Endometrium (tissue), 2 donors: ENCODE results near the gene ELP4.

ENCODE experiments used
- FAIRE-seq: peaks from 2 replicates; lab custom pipeline; 2012; peaks lifted over from hg19 to GRCh38; lab: Jason Lieb, UNC
- donor health status: control.
- donor health status: control.

The ELP4 gene

DNA sequence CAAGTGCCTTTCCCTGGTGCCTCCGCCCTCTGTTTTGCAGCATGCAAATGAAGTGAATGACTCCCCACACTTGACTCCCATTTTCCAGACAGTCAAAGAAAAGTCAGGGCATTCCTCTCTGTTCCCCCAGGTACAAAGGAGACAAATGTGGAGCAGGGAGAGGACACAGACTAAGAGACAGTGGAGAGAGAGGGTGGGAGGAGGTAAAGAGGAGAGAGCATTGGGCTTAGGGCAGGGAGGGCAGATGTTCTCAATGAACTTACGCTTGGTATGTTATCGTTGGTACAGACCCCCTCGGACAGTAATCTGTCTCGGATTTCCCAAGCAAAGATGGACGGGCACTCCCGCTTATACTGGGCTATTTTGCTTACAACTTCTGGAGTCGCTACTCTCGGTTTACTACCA lies 291.7 kb downstream of the ELP4 start:
- no peak for FAIRE-seq

DNA sequence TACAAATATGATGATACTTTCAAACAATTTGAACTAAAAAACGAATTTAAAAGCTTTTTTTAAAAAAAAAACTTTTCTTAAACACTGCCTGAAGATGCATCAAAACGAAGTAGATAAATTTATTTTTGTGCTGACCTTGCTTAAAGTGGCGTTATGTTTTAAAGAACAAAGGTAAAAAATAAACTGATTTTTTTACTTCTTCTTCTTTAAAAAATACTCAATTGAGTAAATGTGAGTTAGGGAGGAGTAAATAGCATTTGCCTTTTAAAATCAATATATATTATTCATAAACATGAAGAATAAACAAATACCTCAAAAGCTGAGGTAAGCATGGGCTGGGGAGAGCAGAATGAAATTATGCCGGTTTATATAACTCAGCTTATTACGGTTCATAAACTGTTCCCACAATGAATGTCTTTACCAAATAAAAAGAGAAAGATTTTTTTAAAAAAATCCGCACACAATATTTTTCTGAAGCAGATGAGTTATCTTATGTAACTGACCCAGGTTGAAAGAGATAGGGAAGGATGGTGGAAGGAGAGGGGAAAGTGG lies 292.5 kb downstream of the ELP4 start:
- FAIRE-seq: peak; percentile 4

GRCh38 chr11:31802609-31802989 lies 293.0 kb downstream of the ELP4 start:
- FAIRE-seq: no peak

- no peak for FAIRE-seq
Measured at GRCh38 chr11:31802990-31803812, 293.6 kb downstream of the ELP4 start.

- FAIRE-seq: no peak
Measured at GRCh38 chr11:31803813-31804311, 294.3 kb downstream of the ELP4 start.

GRCh38 chr11:31804312-31805036 lies 294.9 kb downstream of the ELP4 start:
- FAIRE-seq: no peak

DNA sequence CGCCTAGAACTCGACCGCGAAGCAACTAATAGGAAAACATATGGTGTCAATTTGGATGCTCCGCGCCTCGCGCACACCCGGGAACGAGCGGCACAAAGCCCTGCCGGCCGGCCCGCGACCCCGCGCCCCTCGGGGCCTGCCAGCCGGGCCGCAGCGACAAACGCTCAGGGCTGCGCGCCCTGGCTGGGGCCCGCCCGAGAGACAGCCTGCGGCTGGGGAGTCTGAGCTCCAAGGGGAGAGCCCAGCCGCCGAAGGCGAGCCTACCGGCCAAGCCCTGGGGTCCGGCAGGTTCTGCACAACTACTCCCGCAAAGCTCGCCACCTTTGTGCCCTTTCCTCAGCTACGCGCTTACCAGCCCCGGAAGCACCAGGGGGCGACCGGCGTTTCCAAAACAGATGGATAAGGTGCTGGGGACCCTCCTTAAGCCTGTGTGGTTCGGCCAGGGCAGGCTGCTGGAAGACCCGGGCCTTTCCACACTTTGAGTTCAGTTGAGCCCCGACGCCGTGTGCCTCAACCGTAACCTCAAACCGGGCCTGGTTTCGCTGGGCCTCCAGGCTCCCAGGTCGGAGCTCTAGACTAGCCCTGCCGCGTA lies 295.6 kb downstream of the ELP4 start:
- no peak for FAIRE-seq

DNA sequence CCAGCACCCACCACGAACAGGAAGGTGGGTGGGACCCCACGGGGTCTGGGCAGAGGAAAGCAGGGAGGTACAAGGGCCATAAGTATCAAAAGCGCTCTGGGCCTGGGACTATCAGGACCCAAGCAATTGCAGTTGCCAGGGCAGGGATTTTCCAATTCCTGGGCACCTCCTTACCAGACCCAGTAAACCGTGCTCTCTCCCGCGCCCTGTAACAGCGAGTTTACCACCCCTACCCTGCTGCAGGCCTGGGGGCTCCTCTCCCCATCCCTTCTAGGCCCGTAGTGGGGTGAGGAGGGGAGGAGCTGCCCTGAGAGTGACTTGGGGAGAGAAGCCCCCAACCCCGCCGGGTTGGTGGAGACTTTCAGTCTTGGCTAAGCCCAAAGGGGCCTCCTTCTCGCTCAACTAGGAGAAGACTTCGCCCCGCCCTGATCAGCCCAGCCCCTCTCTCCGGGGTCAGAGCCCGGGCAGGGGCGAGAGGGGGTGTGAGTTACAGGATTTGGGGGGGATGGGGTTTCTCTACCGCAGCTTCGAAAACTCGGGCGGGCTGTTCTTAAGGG lies 296.1 kb downstream of the ELP4 start:
- FAIRE-seq: no peak

DNA sequence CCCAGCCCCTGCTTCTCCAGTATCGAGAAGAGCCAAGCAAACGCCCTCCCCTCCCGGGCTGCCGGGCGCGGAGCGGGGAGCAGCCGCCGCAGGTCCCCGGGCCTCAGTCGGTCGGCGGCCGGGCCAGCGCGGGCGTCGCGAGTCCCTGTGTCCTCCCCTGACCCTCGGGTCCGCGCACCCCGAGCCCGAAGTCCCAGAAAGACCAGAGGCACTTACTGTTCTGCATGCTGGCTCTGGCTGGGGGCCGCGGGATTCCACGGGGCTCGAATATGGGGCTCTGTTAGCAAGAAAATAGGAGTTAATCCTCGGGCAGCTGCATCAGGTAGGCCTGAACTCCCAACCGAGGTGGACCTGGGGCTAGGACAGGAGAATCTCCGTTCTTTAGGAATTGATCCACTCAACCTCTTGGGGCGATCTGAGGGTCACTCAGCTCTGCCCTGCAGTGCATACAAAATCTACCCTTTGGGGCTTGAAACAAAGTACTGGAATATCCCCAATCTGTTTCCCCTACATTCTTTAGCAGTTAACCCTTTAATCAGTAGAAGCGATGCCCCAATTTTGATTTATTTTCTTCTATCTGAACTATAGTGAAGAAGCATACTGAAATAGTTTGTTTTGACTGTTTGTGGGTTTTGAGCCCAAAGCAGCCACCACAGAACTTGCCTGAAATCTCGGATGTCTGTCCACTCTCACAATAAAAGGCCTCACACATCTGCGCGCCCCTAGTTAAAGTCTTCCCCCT lies 296.8 kb downstream of the ELP4 start:
- FAIRE-seq: no peak

GRCh38 chr11:31806928-31807798 lies 297.6 kb downstream of the ELP4 start:
- no peak for FAIRE-seq

DNA sequence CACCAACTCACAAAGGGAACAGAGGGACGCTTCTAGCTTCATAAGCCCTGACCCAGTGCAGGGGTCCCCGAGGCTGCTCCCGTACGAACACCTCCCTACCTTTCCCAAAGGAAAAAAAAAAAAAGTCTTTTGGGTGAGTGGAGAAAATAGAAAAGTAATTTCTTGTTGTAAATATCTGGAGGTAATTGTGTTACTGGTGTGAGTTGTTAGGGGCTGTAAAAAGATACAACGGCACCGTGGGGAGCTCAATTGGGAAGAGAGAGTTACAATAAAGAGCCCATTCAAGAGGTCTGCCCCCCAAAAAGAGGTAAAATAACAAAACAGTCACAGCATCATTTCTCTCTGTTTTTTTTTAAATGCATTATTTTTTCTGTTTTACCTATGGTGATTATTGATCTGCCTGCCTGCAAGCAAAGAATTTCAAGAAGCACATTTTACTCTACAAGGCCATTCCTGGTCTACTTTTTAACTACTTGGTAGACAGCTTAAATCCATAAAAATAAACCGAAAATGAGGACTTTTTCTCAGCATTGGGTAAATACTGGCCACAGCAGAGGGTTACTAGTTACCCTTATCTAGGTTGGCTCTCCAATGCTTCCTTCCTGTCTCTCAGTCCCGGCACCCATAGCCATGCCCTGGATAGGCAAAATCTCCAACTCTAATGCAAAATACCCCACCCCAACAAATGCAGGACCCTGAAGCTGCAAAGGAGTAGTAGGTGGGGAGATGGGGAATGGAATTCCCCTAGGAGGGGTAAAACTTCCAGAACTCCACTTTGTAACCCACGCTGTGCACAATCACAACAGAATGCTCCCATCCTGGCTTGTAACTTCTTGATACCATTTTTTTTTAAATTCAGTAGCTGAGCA lies 298.5 kb downstream of the ELP4 start:
- no peak for FAIRE-seq

GRCh38 chr11:31808721-31809540 lies 299.4 kb downstream of the ELP4 start:
- FAIRE-seq: no peak

DNA sequence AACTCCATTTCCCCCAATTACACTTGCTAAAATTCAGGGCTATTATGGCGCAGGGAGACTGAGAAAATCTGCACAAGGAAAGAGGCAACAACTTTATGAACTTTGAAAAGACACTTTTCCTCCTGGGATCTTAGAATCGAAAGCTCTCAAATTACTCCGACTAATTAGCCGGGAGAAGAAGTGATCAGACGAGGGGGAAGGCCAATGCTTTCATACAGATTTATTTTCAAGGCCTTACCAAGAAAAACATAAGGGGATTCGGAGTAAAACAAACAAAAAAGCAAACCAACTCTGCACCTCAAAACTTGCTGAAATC lies 299.9 kb downstream of the ELP4 start:
- no peak for FAIRE-seq

DNA sequence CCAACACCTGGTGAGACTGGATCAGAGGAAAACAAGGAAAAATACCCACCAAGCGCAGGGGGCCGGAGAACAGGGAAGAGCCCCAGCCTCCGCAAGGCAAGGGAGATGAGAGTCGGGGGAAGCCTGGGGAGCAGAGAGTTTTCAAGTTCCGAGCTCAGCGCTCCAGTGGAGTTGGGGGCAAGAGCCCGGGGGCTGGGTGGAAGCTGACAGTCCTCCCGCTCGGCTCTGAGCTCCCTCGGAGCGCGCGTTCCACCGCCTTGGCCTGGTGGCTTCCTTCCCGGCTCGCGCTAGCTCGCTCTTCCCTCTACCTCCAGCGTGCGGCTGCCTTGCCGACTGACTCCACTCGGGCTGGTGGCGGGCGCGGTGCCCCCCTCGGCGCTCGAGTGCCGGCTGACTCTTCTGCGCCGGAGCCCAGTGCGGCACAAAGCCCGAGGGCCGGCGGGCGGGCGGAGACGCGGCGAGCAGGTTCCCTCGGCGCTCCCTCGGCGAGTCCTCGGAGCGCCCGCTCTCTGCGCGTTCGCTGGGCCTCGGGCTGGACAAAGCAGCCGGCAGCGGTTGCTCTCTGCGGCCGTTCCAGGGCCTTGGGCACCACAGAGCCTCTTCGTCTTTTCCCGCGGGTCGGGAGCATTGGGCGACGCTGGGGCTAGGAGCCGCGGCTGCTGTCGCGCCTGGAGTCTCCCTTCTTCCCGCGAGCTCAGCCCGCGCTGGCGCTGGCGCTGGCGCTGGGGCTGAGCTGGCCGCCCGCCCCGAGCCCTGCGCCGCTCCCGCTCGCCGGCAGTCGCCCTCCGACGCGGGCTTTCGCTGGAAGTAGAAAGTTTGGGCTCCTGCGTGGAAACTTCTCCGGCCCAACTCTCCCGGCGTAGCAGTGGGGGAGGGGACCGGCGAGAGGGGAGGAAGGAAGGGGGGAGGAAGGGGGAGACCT lies 300.6 kb downstream of the ELP4 start:
- FAIRE-seq: no peak

DNA sequence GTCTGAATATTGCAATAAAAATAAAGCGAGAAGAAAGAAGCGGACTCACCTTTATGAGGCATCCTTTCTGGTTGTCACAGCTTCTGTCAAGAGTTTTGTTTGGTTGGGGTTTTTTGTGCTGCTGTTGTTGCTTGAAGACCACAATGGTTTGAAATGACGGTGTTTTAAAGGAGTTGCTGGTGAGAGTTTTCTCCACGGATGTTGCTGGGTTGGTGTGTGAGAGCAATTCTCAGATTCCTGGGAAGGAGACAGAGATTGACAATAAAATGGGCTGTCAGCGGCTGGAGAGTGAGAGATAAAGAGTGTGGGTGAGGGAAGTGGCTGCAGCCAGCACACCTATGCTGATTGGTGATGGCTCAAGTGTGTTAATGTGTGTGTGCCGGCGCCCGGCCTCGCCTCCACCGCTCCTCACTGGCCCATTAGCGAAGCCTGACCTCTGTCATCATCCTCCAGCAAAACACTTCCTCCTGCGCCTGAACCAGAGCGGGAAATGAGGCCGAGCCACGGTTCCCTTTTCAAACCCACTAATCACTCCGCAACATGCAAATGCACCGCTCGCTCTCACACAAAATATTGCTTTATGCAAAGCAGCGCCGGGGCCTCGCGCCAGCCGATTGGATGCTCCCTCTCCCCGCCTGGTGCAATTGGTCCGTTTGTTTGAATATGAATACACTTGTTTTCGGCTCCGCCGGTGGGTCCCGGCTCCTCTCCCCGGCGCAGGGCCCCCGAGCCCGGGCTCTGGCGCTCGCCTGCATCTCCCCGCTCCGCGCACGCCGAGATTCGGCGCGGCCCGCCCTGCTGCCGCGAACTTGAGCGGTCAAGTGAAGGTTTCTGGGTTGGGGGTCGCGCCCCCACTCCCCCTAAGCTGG lies 301.4 kb downstream of the ELP4 start, which contains the start of gene PAX6:
PAX6 (minus strand) TSS at position 544 of the 869 bp plus-strand sequence. CDS start 4,911 bp downstream, outside the sequence.
- FAIRE-seq: no peak
